ENCODE results near the gene CBFA2T2.

GRCh38 chr20:33636776-33637175 lies 146.9 kb downstream of the CBFA2T2 start:
- no peak for TF ChIP-seq REST (IDR thresholded peaks at IDR 0.05; ENCODE audit: insufficient read depth in 1 of 2, low read depth in 2 of 2, low read length in 2 of 2)
- no peak for TF ChIP-seq SIN3A (IDR thresholded peaks at IDR 0.05; ENCODE audit: borderline replicate concordance, insufficient read depth, low read length)
- TF ChIP-seq TAF1 (IDR thresholded peaks at IDR 0.05; ENCODE audit: borderline replicate concordance, insufficient read depth, low read length): no peak

Measured in PFSK-1 (cell line).